Measurements from ENCODE around the gene FSTL1.
A peak's percentile ranks its signal among the peaks of the same experiment; 100 is the strongest.
"Not testable (repeated sequence)": the region's sequence is repeated elsewhere in the genome, so short reads cannot be mapped to it uniquely, and the experiment has no call there.

The FSTL1 gene

GRCh38 chr3:120410541-120410940 lies 40.3 kb downstream of the FSTL1 start:
- DNase-seq: no peak

- no peak for DNase-seq
Measured at GRCh38 chr3:120410116-120410515, 40.7 kb downstream of the FSTL1 start.

- DNase-seq: no peak
Measured at GRCh38 chr3:120407508-120408287, 43.1 kb downstream of the FSTL1 start.

GRCh38 chr3:120404876-120405275 lies 45.9 kb downstream of the FSTL1 start:
- no peak for DNase-seq

GRCh38 chr3:120402257-120402656 lies 48.5 kb downstream of the FSTL1 start:
- DNase-seq: no peak

- DNase-seq: no peak
Measured at GRCh38 chr3:120399372-120399771, 51.4 kb downstream of the FSTL1 start.

GRCh38 chr3:120396469-120396868 lies 54.3 kb downstream of the FSTL1 start:
- DNase-seq: no peak

GRCh38 chr3:120394347-120394746 lies 56.4 kb downstream of the FSTL1 start:
- DNase-seq: no peak

GRCh38 chr3:120393761-120394160 lies 57.0 kb downstream of the FSTL1 start:
- no peak for DNase-seq

- DNase-seq: no peak
Measured at GRCh38 chr3:120393243-120393642, 57.5 kb downstream of the FSTL1 start.

- no peak for DNase-seq
Measured at GRCh38 chr3:120382941-120383447, 67.8 kb downstream of the FSTL1 start.

- DNase-seq: no peak
Measured at GRCh38 chr3:120381503-120381902, 69.3 kb downstream of the FSTL1 start.

- DNase-seq: not testable (repeated sequence)
Measured at GRCh38 chr3:120377948-120378347, 72.8 kb downstream of the FSTL1 start.

GRCh38 chr3:120370463-120370862 lies 80.3 kb downstream of the FSTL1 start:
- no peak for DNase-seq

GRCh38 chr3:120369037-120369467 lies 81.7 kb downstream of the FSTL1 start:
- no peak for DNase-seq

GRCh38 chr3:120368172-120368571 lies 82.6 kb downstream of the FSTL1 start:
- no peak for DNase-seq

- no peak for DNase-seq
Measured at GRCh38 chr3:120364821-120365220, 86.0 kb downstream of the FSTL1 start.

GRCh38 chr3:120364101-120364500 lies 86.7 kb downstream of the FSTL1 start:
- no peak for DNase-seq

GRCh38 chr3:120357807-120358206 lies 93.0 kb downstream of the FSTL1 start:
- DNase-seq: peak; percentile 39

GRCh38 chr3:120355486-120355885 lies 95.3 kb downstream of the FSTL1 start:
- DNase-seq: no peak

- no peak for DNase-seq
Measured at GRCh38 chr3:120353463-120353862, 97.3 kb downstream of the FSTL1 start.

- no peak for DNase-seq
Measured at GRCh38 chr3:120352017-120352416, 98.8 kb downstream of the FSTL1 start.

GRCh38 chr3:120350401-120350941 lies 100.3 kb downstream of the FSTL1 start:
- no peak for DNase-seq

GRCh38 chr3:120349855-120350125 lies 101.0 kb downstream of the FSTL1 start:
- no peak for DNase-seq
